ENCODE results near the gene DAPK1.

DAPK1 gene

GRCh38 chr9:87681271-87682061 lies 183.8 kb downstream of the DAPK1 start:
- no peaks in the 10 kb centered on the region for H3K79me2 ChIP-seq (ENCODE audit: insufficient read depth, low read depth)
- H4K20me1 ChIP-seq (ENCODE audit: insufficient read depth) = no peaks in the 10 kb centered on the region
- no peak overlapping the region for H3K9ac ChIP-seq
- no peak overlapping the region for H2AFZ ChIP-seq (ENCODE audit: low read depth)
- no peaks in the 10 kb centered on the region for H3K36me3 ChIP-seq (ENCODE audit: insufficient read depth)
- H3K27ac ChIP-seq = no peak overlapping the region
- H3K27me3 ChIP-seq (ENCODE audit: insufficient read depth, low read depth) = no peaks in the 10 kb centered on the region
- H3K4me3 ChIP-seq (IDR thresholded peaks at IDR 0.05; ENCODE audit: insufficient read depth, low read depth, low read length) = no peak overlapping the region
- H3K4me1 ChIP-seq (ENCODE audit: low read depth, poor library complexity, severe bottlenecking) = peaks cover 47% of the 10 kb centered on the region
- peak overlapping the region; percentile 25; the same call in 1 of the 2 replicates for H3K4me2 ChIP-seq
- TF ChIP-seq, protein P1, sequence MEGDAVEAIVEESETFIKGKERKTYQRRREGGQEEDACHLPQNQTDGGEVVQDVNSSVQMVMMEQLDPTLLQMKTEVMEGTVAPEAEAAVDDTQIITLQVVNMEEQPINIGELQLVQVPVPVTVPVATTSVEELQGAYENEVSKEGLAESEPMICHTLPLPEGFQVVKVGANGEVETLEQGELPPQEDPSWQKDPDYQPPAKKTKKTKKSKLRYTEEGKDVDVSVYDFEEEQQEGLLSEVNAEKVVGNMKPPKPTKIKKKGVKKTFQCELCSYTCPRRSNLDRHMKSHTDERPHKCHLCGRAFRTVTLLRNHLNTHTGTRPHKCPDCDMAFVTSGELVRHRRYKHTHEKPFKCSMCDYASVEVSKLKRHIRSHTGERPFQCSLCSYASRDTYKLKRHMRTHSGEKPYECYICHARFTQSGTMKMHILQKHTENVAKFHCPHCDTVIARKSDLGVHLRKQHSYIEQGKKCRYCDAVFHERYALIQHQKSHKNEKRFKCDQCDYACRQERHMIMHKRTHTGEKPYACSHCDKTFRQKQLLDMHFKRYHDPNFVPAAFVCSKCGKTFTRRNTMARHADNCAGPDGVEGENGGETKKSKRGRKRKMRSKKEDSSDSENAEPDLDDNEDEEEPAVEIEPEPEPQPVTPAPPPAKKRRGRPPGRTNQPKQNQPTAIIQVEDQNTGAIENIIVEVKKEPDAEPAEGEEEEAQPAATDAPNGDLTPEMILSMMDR (conservative IDR thresholded peaks at IDR 0.05; ENCODE audit: low read depth, low read length) = no peak

DNA sequence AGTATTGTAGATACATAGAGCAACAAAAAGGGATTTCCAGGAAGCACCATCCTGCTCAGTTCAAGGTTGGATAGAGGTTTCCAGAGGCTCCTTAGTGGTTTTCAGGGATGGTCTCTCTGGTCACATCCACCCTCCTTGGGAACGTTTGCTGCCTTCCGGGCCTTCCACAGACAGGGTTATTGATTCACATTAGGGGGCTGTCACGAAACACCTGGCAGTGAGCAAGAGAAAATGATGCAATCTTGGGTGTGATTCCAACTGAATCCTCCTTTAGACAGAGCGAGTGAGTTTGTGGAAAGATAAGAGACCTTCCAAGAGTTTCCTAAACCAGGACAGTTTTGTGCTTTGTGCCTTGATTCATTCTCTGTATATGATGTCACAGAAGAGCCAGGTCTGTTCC lies 184.4 kb downstream of the DAPK1 start:
- no peak overlapping the region for H3K4me2 ChIP-seq

DNA sequence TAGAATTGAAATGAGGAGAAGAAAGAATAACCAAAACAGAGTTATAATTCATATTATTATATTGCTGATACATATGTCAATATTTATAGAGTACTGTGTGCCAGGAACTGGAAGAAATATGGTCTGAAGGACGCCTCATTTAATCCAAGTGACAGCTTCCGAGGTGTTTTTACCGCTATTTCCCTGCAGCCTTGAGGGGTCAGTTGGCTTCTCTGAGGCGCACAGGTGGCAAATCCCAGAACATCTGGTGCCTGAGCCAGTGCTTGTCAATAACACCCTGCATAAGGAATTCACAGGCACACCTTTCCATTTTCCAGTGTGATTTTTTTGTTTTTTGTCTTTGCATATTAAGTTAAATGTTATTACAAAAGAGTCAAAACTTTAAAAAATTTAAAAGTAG lies 185.0 kb downstream of the DAPK1 start:
- Histone ChIP-seq H3K4me1 (ENCODE audit: low read depth, poor library complexity, severe bottlenecking) (peaks cover 47% of the 10 kb centered on the region), H3K27ac (no peak overlapping the region), H3K79me2 (ENCODE audit: insufficient read depth, low read depth) (no peaks in the 10 kb centered on the region), H3K4me3 (IDR thresholded peaks at IDR 0.05; ENCODE audit: insufficient read depth, low read depth, low read length) (no peak overlapping the region), H3K36me3 (ENCODE audit: insufficient read depth) (no peaks in the 10 kb centered on the region), H2AFZ (ENCODE audit: low read depth) (no peak overlapping the region), H3K9ac (no peak overlapping the region), H3K27me3 (ENCODE audit: insufficient read depth, low read depth) (no peaks in the 10 kb centered on the region), H4K20me1 (ENCODE audit: insufficient read depth) (no peaks in the 10 kb centered on the region), H3K4me2 (no peak overlapping the region)
- TF ChIP-seq, protein P1 (conservative IDR thresholded peaks at IDR 0.05; ENCODE audit: low read depth, low read length) = no peak

More for the DNA sequence above, 184.4 kb downstream of the DAPK1 start:
- Histone ChIP-seq H3K27ac (no peak overlapping the region), H3K4me1 (ENCODE audit: low read depth, poor library complexity, severe bottlenecking) (peaks cover 47% of the 10 kb centered on the region), H2AFZ (ENCODE audit: low read depth) (no peak overlapping the region), H3K36me3 (ENCODE audit: insufficient read depth) (no peaks in the 10 kb centered on the region), H3K27me3 (ENCODE audit: insufficient read depth, low read depth) (no peaks in the 10 kb centered on the region), H3K4me3 (IDR thresholded peaks at IDR 0.05; ENCODE audit: insufficient read depth, low read depth, low read length) (no peak overlapping the region), H3K79me2 (ENCODE audit: insufficient read depth, low read depth) (no peaks in the 10 kb centered on the region), H4K20me1 (ENCODE audit: insufficient read depth) (no peaks in the 10 kb centered on the region), H3K9ac (no peak overlapping the region)
- TF ChIP-seq, protein P1 (conservative IDR thresholded peaks at IDR 0.05; ENCODE audit: low read depth, low read length) = no peak

DNA sequence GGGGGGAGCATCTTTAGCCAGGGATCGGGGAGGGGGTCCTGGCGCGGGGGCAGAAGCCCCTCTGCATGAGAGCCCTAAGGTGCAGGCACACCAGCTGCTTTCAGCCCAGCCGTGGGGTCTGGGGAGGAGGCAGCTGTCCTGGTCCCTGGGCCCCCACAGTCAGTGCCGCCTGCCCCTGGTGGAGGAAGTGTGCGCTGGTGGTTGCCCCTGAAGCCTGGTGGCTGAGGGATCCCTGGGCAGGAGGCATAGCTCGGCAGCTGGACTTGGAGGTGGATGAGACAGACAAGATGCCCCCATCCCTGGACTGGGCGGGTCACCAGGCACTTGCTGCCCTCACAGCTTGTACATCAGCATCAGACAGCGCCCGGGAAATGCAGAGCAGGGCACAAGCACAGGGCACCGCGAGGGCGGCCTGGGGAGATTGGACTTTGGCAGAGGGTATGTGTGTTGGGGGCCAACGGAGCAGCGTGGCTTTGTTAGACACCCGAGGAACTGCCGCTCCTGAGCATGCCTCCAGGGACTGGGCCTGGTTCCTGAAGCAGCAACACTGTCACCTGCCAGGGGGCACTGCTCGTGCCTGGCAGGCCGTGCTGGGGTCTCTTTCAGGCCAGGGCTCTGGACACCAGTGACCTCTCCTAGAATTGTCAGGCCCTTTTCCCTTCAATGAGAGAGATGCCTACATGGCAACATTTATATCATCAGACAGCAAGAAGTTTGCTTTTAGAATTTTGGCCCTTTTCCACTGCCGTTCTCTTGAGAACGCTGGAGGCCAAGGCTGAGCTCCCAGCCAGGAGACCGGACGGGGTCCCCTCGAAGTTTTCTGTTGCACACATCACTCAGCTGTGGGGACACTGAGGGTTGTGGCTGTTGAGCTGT lies 186.3 kb downstream of the DAPK1 start:
- H2AFZ ChIP-seq (ENCODE audit: low read depth) = no peak overlapping the region
- H3K4me1 ChIP-seq (ENCODE audit: low read depth, poor library complexity, severe bottlenecking) = peaks cover 44% of the 10 kb centered on the region
- no peaks in the 10 kb centered on the region for H3K79me2 ChIP-seq (ENCODE audit: insufficient read depth, low read depth)
- no peak overlapping the region for H3K4me2 ChIP-seq
- no peak overlapping the region for H3K27ac ChIP-seq
- no peak overlapping the region for H3K4me3 ChIP-seq (IDR thresholded peaks at IDR 0.05; ENCODE audit: insufficient read depth, low read depth, low read length)
- TF ChIP-seq, protein P1 (conservative IDR thresholded peaks at IDR 0.05; ENCODE audit: low read depth, low read length) = no peak
- no peaks in the 10 kb centered on the region for H3K36me3 ChIP-seq (ENCODE audit: insufficient read depth)
- no peaks in the 10 kb centered on the region for H4K20me1 ChIP-seq (ENCODE audit: insufficient read depth)
- no peak overlapping the region for H3K9ac ChIP-seq
- H3K27me3 ChIP-seq (ENCODE audit: insufficient read depth, low read depth) = no peaks in the 10 kb centered on the region
